Cardiac fibroblast (primary cell): Measurements from ENCODE around the gene CLIP1.

Source experiments
- DNase-seq, 2 donors: peaks; one replicate each; pipeline versions ENCODE4 v3.0.0 to v3.0.0-alpha.2; 2010; ENCODE audit warnings: low read depth in 2 of 2
- H3K4me3 ChIP-seq, 2 donors: replicated peaks in 1 of 2; 1 replicate in 1 of 2; 2 replicates in 1 of 2; pipeline ENCODE4 v1.5.1; 2011; ENCODE audit warnings: low read depth in 2 of 2, low read length in 2 of 2, mild to moderate bottlenecking in 2 of 2, moderate library complexity in 1 of 2
- TF ChIP-seq, protein P1 (sequence below): IDR thresholded peaks from one replicate; pipeline ENCODE4 v1.5.1; 2011; ENCODE audit warnings: low read depth, mild to moderate bottlenecking, low read length, inconsistent platforms

CLIP1 gene

DNA sequence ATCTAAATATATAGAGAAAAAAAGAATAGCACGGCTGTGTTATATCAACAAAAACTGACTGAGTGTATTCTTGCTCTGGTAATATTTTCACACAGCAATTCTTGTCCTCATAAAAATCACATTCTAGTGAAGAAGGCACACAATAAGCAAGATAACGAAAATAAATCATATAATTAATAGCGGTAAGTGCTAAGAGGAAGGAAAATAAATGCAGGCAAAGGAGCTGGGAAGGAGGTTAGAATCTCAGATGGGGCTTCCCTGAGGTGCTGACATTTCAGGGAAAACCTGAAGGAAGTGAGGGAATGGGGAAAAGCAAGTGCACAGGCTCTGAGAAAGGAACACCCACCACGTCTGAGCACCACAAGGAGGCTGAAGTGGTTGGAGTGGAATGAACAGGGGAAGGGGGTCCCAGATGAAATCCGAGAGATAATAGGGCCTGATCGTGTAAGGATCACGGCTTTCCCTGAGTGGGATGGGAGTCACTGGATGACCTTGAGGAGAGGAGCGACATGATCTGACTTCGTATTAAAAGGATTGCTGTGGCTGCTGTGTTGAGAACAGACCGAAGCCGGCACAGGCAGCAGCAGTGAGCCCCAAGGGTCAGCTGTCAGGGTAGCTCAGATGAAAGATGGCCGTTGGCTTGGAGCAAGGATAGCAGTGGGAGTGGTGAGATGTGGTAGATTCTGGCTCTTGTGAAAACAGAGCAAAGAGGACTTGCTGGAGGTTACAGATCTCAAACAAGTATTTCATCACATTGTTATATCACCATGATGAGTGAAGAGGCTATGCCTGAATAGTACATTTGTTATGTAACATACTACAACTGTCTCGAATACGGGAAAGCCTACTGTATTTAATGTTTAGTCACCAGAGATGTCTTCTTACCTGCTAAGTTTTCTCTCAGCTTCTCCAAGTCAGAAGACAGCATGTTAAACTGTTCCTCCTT lies 89.1 kb downstream of the CLIP1 start:
- TF ChIP-seq, protein P1, sequence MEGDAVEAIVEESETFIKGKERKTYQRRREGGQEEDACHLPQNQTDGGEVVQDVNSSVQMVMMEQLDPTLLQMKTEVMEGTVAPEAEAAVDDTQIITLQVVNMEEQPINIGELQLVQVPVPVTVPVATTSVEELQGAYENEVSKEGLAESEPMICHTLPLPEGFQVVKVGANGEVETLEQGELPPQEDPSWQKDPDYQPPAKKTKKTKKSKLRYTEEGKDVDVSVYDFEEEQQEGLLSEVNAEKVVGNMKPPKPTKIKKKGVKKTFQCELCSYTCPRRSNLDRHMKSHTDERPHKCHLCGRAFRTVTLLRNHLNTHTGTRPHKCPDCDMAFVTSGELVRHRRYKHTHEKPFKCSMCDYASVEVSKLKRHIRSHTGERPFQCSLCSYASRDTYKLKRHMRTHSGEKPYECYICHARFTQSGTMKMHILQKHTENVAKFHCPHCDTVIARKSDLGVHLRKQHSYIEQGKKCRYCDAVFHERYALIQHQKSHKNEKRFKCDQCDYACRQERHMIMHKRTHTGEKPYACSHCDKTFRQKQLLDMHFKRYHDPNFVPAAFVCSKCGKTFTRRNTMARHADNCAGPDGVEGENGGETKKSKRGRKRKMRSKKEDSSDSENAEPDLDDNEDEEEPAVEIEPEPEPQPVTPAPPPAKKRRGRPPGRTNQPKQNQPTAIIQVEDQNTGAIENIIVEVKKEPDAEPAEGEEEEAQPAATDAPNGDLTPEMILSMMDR, result no peak
- peak; percentile 9 to 16 for DNase-seq
- no peak overlapping the region for H3K4me3 ChIP-seq

DNA sequence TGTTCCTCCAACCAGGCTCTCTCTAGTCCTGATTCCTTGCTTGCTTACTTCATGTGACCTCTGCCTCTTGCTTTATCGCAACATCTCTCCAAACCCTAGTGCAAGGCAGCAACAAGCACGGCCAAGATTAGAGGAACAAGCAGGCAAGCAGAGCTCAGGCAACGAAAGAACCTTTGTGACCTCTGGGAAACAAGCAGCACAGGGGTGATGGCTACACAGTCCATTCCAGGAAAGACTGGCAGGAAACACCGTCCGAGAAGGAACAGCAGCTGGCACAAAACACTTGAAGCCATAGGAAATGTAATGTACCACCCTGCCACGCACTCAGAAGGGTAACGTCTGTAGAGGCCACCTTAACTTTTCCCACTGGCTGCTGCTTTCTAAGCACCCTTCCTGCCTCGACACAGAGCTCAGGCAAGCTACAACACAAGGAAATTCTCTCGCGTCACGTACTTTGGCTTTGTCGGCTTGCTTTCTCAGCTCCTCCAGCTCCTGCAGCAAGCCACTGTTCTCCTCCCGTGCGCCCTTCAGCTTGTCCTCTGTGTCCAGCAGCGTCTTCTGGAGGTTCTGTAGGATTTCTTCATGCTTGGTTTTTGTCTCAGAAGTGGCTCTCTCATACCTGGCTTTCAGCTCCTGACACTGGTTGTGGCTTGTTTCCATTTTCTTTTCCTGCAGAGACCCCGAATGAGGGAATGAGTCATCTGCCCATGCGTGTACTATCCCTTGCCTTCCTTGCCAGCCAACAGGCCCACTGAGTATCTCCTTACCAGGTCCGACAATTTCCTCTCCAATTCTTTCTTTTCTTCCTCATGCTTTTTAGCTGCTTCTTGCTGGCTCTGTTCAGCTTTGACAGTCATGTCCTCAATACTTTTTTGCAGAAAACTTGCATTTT lies 94.7 kb downstream of the CLIP1 start:
- TF ChIP-seq, protein P1, result no peak
- DNase-seq, result no peak
- no peak overlapping the region for H3K4me3 ChIP-seq

DNA sequence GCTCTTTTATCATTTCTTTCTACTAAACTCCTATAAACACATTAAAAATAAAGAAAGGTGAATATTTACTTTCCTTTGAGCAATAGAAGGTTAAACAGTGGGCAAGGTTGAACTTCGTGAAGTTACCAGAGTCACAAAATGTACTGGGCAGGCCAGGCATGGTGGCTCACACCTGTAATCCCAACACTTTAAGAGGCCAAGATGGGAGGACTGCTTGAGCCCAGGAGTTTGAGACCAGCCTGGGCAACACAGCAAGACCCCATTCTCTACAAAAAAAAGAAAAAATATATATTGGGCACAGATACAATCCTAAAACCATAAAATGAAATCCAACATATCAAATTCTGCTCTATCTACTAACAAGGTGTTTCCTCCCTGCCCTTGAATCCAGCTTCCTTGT lies 95.5 kb downstream of the CLIP1 start:
- no peak overlapping the region for H3K4me3 ChIP-seq
- DNase-seq, result no peak
- TF ChIP-seq, protein P1, result no peak

DNA sequence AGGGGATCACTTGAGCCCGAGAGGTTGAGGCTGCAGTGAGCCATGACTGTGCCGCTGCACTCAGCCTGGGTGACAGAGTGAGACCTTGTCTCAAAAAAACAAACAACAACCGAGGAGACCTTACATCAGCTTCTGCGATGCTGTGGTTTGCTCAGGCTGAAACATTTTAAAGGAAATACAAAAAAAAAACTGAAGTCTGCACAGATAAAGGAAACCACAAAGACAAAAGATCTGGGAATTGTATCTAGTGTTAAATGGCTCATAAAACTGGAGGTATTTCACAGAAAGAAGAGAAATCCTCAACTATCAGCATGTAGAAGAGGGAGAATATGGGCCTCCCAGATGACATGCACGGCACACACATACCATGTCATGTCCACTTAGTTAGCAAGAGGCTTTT lies 95.9 kb downstream of the CLIP1 start:
- TF ChIP-seq, protein P1, result no peak
- no peak overlapping the region for H3K4me3 ChIP-seq
- no peak for DNase-seq

DNA sequence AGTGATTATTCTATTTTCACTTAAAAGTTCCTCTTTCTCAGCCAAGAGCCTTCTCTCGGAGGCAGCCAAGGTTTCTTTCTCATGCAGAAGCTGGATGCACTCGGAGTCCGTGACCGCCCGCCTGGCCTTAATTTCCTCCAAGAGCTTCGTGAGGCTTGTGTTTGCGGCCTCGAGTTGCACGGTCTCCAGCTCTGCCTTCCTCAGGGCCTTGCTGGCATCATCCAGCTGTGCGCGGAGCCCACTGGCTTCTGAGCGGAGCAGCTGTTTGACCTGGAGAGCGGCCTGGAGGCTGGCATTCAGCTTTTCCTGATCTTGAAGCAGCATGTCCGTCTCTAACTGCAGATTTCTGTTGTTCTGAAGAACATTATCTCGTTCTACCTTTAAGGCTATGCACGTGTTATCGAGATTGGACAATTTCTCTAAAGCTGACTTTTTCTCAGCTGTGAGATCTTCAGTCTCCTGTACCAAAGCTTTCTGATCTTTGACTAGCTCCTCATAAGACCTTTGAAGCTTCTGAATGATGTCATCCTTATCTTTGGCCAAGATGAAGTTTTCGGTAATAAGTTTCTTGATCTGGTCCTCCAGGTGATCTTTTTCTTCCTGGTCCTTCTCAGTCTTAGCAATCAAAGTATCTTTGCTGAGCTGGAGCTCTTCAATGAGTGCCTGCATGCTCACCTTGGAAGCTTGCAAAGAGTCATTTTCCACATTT lies 99.0 kb downstream of the CLIP1 start:
- no peak overlapping the region for H3K4me3 ChIP-seq
- no peak for DNase-seq
- TF ChIP-seq, protein P1, result no peak

DNA sequence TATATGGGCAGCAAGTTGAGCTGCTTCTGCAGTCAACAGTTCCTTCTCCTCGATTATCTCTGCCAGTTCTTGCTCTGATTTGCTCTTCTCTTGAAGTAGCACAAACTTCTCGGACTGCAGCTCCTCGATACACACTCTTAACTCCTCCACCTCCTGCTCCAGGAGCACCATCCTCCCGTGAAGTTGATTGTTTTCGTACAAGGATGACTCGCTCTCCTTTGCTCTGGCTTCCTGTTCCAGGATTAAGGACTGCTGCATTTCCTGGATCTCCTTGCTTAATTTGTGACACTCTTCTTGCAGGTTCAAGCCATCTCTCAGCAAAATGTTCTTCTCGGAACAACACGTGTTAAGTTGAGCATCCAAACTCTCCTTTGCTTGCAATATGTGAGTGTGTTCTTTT lies 100.0 kb downstream of the CLIP1 start:
- DNase-seq, result peak; percentile 18 to 28
- TF ChIP-seq, protein P1, result no peak
- no peak overlapping the region for H3K4me3 ChIP-seq
